Globus pallidus (tissue), 1 donor: ENCODE results near the gene FADS6.
"Not testable (repeated sequence)": the region's sequence is repeated elsewhere in the genome, so short reads cannot be mapped to it uniquely, and the experiment has no call there.

Experiments used
- DNase-seq: peaks from one replicate; pipeline ENCODE4 v3.0.0-alpha.2; 2015; ENCODE audit warnings: low spot score

FADS6 gene

DNA sequence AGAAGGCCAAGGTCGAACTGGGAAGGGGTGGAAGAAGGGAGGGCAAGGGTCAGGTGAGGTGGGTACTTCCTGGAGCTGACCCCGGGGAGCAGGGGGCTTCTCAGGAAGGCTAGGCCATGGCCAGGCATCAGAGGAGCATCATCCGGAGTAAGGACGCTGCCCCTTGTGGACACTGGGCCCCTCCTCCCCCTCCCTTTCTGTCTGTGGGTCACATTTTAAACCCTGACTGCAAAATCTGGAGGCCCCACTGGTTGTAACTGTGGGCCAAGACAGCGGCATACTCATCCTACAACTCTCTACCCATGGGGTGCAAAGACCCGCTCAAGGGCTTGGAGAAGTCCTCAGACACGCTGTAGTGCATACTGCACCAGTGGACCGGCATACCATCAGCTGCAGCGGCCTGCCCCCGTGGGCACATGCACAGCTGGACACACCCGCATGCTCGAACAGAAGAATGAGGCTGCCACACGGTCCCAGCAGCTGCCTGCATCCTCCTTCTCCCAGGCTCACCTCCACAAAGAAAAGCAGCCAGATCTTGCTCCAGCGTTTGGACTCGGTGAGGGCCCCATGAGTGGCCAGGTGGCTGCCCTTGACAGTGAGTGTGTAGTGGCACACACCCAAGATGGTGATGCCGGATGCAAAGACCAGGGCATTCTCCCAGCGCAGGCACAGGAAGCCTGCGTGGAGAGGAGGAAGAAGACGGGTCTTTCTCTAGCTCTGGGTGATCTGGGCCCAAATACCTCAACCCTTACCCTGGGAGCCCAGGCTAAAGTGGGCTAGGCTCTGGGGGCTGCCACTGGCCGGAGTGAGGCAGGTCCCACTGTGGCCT is 1.2 kb downstream of the FADS6 start:
- DNase-seq: no peak

DNA sequence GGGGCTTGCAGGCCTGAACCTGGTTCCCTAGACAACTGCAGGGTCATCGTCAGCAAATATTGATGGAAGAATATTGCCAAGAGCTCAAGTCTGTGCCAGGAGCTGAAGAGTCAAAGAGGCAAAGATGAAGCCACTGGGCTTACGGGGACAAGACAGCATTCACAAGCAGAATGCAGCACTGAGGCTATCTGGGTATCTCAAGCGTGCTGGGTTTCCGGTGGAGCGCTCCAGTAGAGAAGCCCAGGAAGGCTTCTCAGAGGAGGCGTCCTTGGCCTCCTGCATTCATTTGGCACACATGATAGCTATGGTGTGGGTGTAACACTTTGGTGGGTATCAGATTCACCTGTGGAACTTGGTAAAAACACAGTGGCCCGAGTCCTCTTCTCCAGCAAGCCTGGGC is 2.9 kb downstream of the FADS6 start:
- no peak for DNase-seq

DNA sequence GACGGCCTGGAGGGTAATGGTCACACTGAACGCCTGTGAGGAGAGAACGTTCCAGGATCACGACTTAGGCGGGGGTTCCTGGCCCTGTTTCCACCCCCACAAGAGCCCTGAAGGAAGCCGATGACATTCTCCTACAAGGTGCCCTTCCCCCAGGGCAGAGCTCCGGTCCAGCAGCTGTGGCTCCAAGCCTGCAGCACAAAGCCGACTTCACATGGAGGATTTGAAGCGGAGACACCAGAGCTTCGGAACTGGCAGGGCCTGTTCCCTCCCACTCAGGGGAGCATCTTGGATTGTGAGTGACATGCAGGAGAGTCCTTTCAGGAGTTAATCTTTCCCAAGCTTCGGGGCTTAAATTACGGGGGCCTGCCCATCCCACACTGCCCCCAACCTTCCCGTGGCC is 5.0 kb downstream of the FADS6 start:
- DNase-seq: no peak

DNA sequence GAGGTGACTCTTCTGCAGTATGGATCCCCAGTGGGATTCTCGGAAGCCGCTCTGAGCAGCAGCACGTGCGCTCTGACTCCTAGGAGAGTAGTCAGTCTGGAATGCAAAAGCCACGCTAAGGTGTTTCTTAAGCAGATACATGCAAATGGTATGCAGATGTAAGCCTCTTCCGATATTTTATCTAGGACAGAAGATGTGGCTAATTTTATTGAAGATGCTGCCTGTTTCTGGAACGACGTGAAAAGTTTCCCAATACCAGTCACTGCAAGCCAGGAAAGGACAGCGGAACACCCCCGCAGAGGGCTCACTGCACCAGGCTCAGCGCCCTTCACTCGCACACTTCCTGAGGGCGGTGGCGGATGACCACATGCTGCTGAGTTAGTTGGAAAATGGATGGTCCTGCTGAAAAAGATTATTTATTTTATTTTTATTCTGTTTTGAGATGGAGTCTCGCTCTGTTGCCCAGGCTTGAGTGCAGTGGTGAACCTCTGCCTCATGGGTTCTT is 10.1 kb downstream of the FADS6 start:
- DNase-seq: no peak

DNA sequence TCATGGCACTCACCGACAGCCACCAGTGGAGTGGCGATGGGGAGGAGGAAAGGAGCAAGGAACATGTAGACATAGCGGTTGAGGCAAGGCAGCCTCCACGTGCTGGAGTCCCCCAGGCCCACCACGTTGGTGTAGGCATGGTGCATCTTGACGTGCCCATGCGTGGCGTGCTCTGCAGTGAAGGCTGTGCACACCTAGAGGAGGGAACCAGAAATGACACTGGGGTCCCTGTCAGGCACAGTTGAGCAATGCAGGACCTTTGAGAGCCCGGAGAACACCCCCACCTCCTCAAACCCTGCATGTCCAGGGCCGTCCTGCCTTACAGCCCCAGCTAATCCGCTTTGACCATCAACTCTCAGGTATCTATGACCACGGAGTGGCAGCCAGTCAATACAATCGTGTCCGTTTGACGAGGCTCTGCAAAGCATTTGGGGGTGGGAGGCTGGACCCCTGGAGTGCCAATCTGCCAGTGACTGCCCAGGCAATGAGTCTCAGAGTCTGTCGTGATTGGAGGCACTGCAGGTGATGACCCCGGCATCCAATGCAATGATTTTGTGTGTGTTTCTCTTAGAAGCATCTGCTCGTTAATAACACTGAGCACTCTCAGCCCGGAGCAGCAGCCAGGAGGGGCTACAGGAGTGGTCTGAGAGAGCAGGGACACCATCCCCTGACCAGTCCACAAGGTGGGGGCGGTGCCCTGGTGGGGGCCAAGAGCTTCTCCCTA is 10.8 kb downstream of the FADS6 start:
- no peak for DNase-seq

DNA sequence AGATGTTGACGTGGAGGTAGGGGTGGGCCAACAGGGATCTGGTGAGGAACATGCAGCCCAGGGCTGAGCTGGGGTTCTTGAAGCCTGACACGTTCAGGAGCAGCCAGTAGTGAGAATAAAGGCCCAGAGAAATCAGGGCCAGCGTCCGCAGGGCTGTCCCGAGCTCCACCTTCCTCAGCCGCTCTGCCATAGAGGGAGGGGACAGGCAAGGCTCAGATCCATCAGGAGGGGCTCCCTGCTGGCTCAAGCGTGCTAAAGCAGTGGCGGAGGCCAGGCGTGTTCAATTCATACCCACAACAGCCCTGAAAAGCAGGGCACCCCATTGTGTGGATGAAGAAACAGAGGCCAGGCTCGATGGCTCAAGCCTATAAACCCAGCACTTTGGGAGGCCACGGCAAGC is 12.4 kb downstream of the FADS6 start:
- no peak for DNase-seq

DNA sequence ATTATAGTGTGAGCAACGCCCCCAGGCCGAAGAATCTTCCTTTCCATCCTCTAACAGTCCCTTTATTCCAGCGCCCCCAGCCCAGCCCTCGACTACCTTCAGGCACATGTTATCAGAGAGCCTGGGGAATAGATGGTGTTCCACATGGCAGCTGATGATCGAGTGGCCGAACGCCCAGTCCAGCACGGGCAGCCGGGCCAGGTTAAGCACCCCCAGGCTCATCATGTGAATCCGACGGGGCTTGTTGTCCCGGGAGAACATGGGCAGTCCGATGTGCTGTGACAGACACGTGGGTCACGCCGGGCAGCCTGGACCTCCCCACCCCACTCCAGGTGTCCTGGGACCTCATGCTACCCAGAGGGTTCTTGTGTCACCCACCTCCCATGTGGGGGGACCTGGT is 14.1 kb downstream of the FADS6 start:
- DNase-seq: no peak

DNA sequence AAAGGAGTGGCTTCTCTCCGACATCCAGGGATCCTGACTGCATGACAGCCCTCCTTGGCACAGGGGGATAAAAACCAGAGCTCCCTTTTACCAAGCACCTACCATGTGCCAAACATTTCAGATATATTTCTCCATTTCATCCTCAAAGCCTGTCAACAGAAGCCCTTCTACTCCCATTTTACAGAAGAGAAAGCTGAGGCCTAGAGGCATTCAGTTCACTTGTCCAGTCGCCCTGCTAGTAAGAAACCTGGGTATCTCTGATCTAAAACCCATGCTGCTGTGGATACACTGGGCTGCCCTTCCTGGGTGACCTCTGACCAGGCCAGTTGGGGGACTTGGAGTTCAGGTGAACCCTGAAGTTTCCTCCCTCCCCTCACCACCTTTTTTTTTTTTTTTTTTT is 14.8 kb downstream of the FADS6 start:
- DNase-seq: no peak

DNA sequence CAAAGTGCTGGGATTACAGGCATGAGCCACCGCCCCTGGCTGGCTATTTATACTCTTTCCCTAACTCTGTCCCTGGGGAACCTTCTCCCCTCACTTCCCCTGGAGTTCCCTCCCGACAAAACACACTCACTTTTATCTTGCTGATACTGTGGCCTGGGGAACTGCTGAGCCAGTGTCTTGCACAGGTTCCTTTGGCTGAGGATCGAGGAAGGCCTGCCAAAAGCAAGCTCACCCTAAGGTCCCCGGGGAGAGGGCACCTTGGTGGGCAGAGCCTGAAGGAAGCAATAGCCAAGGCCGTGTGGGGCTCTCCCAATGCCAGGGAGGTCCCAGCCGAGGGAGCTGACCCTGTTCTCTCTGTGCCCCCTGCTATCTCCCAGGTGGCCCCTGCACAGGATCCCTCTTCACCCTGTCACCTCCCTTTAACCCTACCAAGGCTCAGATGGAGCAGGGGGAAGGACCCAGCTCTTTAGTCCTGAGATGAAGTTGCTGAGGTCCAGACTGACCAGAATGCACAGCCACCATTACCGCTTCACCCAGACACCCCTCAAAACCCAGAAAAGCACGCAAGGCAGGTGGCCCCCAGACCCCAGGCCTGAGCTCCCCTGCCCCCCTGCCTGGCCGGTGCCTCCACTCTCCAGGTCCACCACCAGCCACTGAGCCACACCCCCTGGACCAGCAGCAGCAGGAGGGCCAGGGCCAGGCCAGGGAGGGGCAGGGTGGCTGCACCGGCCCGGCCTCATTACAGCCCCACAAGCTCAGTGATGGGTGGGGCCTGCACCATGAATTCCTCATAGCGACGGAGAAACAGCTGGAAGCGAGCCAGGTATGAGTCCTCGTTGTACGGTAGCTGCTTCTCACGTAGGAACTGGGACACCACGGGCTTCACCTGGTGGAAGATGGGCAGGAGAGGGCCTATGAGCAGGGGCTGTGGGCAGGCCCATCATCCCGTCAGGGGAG is 15.6 kb downstream of the FADS6 start:
- DNase-seq: no peak

DNA sequence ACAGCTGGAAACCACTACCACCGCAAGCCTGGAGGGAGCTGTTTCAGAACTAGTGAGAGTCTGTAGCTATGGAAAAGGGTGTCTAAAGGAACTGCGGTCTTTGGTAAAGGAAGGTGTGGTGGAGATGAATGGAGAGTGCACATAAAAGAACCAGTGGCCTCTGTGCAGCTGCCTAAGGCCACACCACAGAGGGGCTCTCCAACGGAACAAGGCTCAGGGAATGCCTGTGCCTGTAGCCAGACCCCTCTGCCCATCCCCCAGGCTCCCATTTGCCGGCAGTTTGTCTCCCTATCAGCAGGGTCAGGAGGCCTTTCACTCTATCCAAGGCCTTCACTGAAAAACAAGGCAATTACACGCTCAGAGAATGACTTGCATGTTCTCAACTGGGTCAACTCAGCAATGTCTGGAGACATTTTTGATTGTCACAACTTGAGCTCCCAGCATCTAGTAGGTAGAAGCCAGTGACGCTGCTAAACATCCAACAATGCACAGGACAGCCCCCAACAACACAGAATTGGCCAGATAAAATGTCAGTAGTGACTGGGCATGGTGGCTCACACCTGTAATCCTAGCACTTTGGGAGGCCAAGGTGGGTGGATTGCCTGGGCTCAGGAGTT is 17.3 kb downstream of the FADS6 start:
- DNase-seq: no peak

DNA sequence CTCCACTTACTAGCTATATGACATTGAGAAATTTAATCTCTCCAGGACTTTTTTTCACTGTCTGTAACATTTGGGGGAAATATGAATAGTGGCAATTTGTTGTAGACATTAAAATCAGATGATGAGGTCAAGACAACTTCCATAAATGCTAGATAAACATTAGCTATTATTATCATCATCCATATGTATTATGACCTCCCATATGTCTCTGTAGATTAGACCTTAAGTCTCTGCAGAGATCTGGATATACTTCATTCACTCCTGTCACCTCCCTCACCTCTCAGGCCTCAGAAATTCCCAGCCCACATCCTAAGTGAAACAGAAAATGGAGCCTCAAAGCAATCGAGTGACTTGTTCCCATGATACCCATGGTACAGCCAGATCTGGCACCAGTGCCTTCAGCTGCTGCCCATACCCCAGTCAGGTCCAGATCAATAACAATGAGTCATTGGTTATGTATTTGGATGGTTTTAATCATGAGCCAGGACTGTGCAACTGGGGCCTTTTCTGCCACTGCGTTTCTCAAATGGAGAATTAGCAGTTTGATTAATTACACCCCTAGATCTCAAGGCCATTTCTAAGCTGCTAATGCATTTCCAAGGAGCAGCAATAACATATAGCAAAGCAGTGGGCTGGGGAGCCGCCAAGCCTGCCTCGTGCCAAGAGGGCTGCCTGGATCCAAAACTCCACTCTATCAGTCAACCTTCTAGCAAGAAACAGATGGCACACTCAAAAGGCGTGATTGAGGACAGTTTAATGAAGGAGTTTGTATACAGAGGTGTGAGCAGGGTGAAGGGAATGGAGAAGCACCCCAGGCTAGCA is 18.1 kb downstream of the FADS6 start:
- DNase-seq: no peak

DNA sequence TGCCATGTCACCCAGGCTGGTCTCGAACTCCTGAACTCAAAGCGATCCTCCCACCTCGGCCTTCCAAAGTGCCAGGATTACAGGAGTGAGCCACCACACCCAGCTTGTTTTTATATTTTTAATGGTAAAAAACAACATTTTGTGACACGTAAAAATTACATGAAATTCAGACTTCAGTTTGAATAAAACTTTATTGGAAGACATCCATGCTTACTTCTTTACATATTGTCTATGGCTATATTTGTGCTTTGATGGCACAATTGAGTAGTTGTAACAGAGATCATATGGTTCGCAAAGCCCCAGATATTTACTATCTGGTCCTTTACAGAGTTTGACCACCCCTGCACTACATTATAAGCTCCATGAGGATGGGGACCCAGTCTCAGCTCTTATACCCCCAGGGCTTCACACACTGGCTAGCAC is 18.8 kb downstream of the FADS6 start:
- no peak for DNase-seq

DNA sequence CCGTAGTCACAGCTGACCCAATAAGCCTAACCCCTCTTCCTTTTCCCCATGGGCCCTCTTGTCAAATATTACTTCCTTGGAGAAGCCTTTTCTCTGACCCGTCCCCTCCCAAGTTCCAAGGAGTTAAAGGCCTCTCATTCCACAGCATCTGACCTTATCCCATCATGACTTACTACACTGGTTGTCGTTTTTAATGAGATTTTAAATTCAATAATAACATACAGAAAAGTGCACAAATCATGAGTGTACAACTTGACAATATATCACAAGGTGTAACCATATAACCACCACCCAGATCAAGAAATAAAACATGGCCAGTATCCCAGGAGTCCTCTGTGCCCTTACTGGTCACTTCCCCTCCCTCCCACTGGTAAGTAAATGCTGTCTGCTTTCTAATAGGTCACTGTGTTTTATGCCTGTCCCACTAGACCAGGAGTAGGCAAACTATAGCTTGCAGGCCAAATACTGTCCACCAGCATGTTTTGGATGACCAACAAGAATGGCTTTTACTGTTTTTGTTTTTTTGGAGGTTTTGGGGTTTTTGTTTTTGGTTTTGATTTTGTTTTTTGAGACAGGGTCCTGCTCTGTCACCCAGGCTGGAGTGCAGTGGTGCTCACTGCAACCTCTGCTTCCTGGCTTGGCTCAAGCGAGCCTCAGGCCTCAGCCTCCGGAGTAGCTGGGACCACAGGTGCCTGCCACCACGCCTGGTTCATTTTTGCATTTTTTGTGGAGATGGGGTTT is 19.4 kb downstream of the FADS6 start:
- DNase-seq: no peak

DNA sequence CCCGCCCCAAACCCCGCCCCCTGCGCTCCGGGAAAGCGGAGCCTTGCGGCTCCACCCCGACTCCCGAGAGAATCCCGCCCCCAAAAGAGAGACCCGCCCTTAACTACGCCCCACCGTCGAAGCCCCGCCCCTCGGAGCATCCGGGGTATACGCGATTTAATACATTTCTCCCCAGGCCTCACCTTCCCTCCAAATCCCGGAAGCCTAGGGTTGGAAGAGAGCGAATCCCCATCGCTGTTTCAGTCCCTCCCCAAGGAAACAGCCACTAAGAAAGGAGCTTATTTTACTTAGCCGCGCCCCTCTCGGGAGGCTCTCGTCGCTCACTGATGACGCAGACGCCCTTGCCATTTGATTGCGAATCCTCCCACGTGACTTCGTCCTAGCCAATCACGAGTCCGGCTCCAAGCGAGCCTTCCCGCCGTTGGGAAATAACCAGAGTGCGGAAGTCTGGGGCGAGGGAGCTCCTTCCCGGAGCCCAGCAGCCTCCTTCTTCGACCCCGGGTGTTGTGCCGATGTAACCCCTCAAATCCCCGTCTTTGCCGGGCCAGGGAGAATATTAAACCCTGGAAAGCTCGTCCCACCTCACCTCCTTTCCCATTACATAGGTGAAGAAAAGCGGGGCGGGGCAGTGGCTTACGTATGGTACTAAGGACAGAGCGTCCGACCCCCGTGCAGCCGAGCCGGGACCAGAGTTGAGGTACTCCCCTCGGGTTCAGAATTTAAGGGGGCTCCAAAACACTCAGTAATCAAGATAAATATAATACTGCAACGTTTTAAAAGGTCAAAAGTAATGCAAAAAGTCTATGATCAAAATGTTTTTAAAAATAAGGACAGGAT is 20.2 kb downstream of the FADS6 start:
- peak; percentile 100 for DNase-seq

DNA sequence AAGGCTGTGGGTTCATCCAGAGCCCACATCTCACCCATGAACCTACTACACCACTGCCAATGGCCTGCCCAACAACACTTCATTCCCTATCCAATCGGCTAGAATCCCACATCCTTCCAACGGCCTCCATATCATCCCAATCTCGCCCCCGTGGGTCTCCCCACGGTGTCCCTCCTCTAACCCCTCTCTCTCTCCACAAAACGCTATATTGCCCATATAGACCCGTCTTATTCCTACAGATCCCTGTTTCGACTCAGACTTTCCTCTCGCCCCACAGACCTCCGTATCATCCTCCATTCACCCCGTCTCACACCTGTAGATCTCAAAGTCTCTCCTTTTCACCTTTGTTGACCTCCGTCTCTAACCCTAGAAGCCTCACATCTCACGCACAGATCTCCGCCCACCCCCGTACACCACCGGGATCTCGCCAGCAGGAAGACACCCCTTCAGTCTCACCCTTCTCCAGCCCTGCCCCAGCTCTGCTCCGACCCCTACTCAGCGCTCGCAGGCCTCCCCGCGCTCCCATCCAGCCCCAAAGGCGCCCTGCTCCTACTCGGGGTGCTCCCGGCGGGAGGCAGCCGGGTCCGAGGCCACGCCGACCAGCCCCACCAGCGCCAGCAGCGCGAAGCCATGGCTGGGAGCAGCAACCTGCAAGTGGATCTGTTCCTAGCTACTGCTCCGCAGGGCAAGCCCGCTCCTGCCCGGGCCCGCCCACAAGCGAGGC is 21.0 kb downstream of the FADS6 start, which contains the start of gene FDXR:
Gene FDXR, minus strand, starts transcription at position 682 of the 724 bp plus-strand sequence. Its CDS starts 50 bp downstream, at position 632.
- DNase-seq: no peak

DNA sequence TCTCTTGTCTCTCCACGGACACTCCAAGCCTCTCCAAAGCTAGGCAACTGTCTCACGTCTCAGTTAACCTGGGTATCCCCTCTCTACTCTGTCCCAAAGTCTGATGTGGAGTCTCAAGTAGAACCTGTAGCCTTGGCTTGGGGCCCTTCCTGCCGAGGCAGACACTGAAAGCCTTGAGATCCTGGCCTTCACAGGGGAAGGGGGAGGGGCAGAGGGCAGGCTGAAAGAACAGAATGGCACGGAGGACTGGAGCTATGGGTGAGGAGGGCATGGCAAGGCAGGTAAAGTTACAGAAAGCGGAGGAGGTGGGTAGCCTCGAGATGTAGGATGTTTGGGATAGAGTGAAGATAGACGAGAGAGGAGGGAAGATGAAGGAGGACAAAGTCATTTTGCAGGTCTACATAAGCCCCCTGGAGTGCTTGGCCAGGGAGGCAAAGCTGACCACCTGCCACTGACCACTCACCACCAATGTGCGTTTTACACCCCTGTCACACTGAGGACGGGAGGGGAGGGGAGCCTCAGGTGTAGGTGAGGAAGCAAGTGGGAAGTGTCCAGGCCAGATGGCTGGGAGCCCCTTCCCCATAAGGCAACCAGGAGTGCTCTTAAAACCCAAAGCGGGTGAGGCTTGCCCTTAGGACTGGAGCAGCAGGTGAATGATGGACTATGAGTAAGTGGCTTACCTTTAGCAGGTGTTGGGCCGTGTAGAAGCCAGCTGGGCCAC is 21.9 kb downstream of the FADS6 start:
- no peak for DNase-seq

DNA sequence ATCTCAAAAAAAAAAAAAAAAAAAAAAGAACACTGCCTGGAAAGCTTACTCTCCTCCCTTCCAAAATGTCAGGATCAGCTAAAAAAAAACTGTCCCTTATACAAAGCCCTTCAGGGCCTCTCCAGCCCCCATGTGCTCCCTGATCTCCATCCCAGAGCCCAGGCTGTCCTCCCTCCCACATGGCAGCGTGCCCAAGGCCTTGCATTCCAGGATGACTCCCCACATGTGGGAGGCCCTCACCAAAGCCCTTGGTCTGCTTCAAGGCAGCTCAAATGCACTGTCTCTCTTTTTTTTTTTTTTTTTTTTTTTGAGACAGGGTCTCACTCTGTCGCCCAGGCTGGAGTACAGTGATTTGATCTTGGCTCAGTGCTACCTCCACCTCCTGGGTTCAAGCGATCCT is 22.9 kb downstream of the FADS6 start:
- no peak for DNase-seq

DNA sequence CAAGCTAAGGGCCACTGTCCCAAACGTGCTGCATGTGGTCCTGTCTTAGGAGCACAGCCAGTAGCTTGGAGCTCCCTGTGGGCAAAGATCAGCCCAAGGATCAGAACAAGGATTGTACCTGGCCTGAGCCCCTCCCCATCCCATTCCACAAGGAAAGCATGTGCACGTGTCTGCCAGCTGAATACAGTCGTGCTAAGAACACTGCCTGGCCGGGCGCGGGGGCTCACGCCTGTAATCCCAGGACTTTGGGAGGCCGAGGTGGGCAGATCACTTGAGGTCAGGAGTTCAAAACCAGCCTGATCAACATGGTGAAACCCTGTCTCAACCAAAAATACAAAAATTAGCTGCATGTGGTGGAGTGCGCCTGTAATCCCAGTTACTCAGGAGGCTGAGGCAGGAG is 23.4 kb downstream of the FADS6 start:
- not testable (repeated sequence) for DNase-seq
